Stomach smooth muscle (tissue), 2 donors: ENCODE measurements around the gene PTGR2.
"Not testable (repeated sequence)": the region's sequence is repeated elsewhere in the genome, so short reads cannot be mapped to it uniquely, and the experiment has no call there.

Source experiments
- H3K27ac ChIP-seq: one replicate; pipeline ENCODE4 v1.7.0; 2013; ENCODE audit warnings: mild to moderate bottlenecking, low read length, inconsistent platforms
- H3K27me3 ChIP-seq, 2 donors: one replicate each; pipeline ENCODE4 v1.7.0; 2013; ENCODE audit warnings: low read length in 2 of 2; ENCODE audit not compliant: insufficient read depth in 2 of 2, control insufficient read depth in 1 of 2
- H3K36me3 ChIP-seq, 2 donors: one replicate each; pipeline ENCODE4 v1.7.0; 2013; ENCODE audit warnings: low read length in 2 of 2; ENCODE audit not compliant: control insufficient read depth in 2 of 2, insufficient read depth in 2 of 2
- H3K4me1 ChIP-seq: one replicate; pipeline ENCODE4 v1.7.0; 2013; ENCODE audit warnings: low read length; ENCODE audit not compliant: control insufficient read depth, insufficient read depth
- H3K4me3 ChIP-seq, 2 donors: one replicate each; pipeline ENCODE4 v1.7.0; 2013; ENCODE audit warnings: low read length in 2 of 2
- H3K9ac ChIP-seq, 2 donors: one replicate each; pipeline ENCODE4 v1.7.0; 2013; ENCODE audit warnings: low read length in 2 of 2, mild to moderate bottlenecking in 1 of 2
- H3K9me3 ChIP-seq, 2 donors: one replicate each; pipeline ENCODE4 v1.7.0; 2013; ENCODE audit warnings: low read length in 2 of 2; ENCODE audit not compliant: control insufficient read depth in 2 of 2
- donor health status: healthy.
- donor health status: Pancreatic carcinoma.

The PTGR2 gene

DNA sequence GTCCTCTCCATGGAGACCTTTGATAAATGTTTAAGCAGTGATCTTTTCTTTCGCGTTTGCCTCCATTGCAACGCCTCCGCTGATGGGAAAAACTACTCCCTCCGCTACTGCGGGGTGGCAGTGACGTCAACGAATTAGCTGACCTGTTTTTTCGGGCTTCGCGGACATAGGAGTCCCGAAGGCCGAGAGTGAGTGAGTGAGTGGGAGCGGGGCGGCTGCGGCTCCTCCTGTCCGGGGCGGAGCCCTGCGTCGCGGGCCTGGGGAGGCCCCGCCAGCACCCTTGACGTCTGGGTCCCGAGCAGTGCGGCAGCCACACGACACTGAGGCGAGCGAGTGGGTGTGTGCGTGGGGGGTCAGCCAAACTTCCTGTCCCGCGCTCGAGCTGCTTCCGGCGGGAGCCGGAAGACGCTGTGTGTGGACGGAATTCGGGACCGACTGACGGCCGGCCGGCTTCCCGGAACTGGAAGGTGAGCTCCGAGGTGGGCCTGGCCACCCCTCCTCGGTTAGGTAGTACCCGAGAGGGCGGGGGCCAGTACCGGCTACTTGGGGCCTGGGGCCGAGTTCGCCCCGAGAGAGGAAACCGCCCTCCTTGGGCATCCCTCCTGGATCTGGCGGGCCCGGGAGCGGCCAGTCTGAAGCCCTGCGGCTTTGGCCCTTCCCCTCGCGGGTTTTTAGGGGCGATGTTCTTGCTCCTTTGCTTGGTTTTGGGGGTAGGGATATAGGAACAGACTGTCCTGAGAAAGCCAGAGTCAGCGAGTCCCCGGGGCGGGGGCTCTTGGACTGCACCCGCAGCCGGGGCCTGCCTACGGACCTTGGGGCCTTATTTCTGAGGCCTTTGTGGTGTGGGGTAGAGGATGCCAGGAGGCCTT lies 35.1 kb downstream of the PTGR2 start, which contains the start of gene ZNF410:
Gene ZNF410, plus strand, starts transcription at position 411 of the 869 bp plus-strand sequence. CDS start 5,317 bp downstream, outside the sequence.
- Histone ChIP-seq H3K4me3 (peak within 1 kb of the TSS; percentile 87 to 92), H3K4me1 (peaks cover 2% of the 10 kb centered on the region), H3K36me3 (peaks cover 3% of the 10 kb centered on the region in 2 donors), H3K9ac (peak within 1 kb of the TSS; percentile 96 to 99), H3K9me3 (no peaks in the 10 kb centered on the region), H3K27ac (peak within 1 kb of the TSS; percentile 97), H3K27me3 (no peaks in the 10 kb centered on the region)

DNA sequence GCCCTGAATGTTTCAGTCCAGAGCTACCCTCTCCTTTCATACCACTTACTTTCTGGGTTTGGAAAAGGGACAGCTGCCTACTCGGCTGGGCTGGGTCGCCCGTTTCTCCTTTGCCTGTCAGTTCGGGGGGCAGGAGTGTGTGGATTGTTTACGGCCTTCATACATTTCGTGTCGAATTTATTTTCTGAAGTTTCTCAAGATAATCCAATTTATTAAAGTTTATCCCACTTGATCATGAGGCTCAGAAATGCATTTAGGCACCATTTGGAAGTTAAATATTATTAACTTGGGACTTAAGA lies 35.6 kb downstream of the PTGR2 start:
- Histone ChIP-seq H3K27me3 (no peaks in the 10 kb centered on the region), H3K9me3 (no peaks in the 10 kb centered on the region), H3K9ac (peak overlapping the region; percentile 96 to 99), H3K27ac (peak overlapping the region; percentile 97), H3K36me3 (peaks cover 2 to 3% of the 10 kb centered on the region in 2 donors), H3K4me3 (peak overlapping the region; percentile 87 to 92), H3K4me1 (peaks cover 2% of the 10 kb centered on the region)

- H3K9me3 ChIP-seq, result no peaks in the 10 kb centered on the region
- H3K4me1 ChIP-seq, result peaks cover 2% of the 10 kb centered on the region
- H3K36me3 ChIP-seq, result peaks cover 2 to 3% of the 10 kb centered on the region in 2 donors
- peak overlapping the region in 1 of 2 donors; percentile 96 for H3K9ac ChIP-seq
- H3K27me3 ChIP-seq, result no peaks in the 10 kb centered on the region
- H3K4me3 ChIP-seq, result peak overlapping the region; percentile 87 to 92
- H3K27ac ChIP-seq, result no peak overlapping the region
Observed at GRCh38 chr14:73887694-73888459, 36.2 kb downstream of the PTGR2 start.

DNA sequence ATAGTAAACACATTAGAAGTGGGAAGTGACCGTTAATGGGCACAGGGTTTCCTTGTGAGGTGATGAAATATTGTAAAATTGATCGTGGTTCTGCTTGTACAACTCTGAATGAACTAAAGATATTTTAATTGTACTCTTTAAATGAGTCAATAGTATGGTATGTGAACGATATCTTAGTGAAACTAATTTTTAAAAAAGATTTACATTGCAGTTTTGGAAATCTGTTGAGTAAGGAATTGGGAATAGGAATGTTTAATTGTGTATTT lies 36.8 kb downstream of the PTGR2 start:
- peaks cover 2% of the 10 kb centered on the region for H3K4me1 ChIP-seq
- H3K36me3 ChIP-seq, result peaks cover 3 to 4% of the 10 kb centered on the region in 2 donors
- H3K27ac ChIP-seq, result no peak overlapping the region
- H3K4me3 ChIP-seq, result no peak overlapping the region
- H3K9me3 ChIP-seq, result no peaks in the 10 kb centered on the region
- no peak overlapping the region for H3K9ac ChIP-seq
- no peaks in the 10 kb centered on the region for H3K27me3 ChIP-seq

DNA sequence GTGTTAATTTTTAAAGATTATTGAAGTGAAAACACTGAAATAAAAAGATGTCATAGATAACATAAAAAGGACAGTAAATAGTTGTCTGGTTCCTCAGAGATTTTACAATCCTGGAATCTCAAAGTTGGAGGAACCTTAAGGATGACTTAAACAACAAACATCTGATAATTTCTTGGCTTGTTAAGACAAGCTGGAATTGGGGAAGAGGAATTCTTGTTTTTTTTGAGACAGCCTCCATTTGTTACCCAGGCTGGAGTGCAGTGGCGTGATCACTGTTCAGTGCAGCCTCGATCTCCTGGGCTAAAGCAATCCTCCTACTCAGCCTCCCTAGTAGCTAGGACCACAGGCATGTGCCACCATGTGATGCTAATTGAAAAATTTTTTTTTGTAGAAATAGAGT lies 37.3 kb downstream of the PTGR2 start:
- Histone ChIP-seq H3K9ac (no peak overlapping the region), H3K36me3 (peaks cover 7 to 8% of the 10 kb centered on the region in 2 donors), H3K27ac (no peak overlapping the region), H3K9me3 (no peaks in the 10 kb centered on the region), H3K4me3 (no peak overlapping the region), H3K4me1 (peaks cover 2% of the 10 kb centered on the region), H3K27me3 (no peaks in the 10 kb centered on the region)

GRCh38 chr14:73889376-73889775 lies 37.7 kb downstream of the PTGR2 start:
- peaks cover 11% of the 10 kb centered on the region in 2 donors for H3K36me3 ChIP-seq
- no peaks in the 10 kb centered on the region for H3K9me3 ChIP-seq
- H3K27me3 ChIP-seq, result no peaks in the 10 kb centered on the region
- H3K4me3 ChIP-seq, result no peak overlapping the region
- H3K4me1 ChIP-seq, result peaks cover 2% of the 10 kb centered on the region
- H3K27ac ChIP-seq, result no peak overlapping the region
- H3K9ac ChIP-seq, result no peak overlapping the region

DNA sequence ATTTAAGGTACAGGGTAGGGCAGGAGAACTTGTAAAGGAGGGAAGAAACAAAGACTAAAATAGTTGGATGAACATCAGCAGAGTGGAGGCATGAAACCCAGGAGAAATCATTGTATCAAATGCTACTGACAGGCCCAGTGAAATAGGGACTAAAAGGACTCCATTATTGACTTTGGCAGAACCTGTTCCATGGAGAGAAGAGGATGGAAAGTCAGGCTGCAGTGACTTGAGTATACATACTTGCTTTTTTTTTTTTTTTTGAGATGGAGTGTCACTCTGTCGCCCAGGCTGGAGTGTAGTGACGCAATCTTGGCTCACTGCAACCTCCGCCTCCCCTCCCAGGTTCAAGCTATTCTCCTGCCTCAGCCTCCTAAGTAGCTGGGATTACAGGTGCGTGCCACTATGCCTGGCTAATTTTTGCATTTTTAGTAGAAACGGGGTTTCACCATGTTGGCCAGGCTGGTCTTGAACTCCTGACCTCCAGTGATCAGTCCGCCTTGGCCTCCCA lies 42.6 kb downstream of the PTGR2 start:
- H3K27me3 ChIP-seq, H3K9ac ChIP-seq, H3K4me3 ChIP-seq, H3K9me3 ChIP-seq, H3K27ac ChIP-seq, H3K4me1 ChIP-seq: not testable (repeated sequence)
- H3K36me3 ChIP-seq, result peaks cover 35 to 37% of the 10 kb centered on the region in 2 donors

DNA sequence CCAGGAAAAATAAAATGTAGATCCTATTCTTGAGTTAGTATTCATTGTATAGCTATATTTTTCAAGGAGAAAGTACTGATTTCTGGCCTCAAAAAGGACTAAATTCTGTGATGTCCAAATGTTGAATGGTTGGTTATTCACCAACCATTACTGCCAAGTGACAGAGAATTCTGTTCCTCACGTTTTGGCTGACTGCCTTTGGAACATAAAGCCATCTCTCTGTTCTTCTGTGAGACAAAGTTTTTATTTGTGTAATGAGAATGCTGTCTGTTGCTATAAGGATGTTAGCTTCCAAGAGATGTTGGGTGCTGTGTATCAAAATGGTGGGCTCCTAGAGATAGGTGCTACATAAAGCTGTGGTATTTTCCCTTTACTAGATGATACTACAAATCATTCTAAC lies 44.3 kb downstream of the PTGR2 start:
- H3K36me3 ChIP-seq, result peaks cover 37 to 43% of the 10 kb centered on the region in 2 donors
- no peak overlapping the region for H3K4me3 ChIP-seq
- no peaks in the 10 kb centered on the region for H3K9me3 ChIP-seq
- no peak overlapping the region for H3K9ac ChIP-seq
- no peak overlapping the region for H3K27ac ChIP-seq
- H3K4me1 ChIP-seq, result peaks cover 3% of the 10 kb centered on the region
- H3K27me3 ChIP-seq, result no peaks in the 10 kb centered on the region

DNA sequence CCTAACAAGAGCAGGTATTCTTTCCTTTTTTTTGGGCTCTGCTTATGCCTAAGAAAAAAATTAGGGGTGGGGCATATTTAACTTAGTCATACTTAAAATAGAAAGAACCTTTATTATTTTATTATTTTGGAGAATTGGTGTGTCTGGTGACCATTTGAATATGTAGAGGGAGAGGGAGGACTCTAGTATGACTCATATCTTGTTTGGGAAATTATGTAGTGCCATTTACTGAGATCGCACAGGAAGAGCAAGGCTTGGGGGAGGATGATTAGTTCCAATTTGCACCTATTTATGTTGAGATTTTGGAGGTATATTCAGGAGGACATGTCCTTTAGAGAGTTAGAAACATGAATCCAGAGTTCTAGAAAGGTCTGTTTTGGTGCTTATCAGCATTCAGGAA lies 44.9 kb downstream of the PTGR2 start:
- Histone ChIP-seq H3K4me1 (peaks cover 3% of the 10 kb centered on the region), H3K36me3 (peaks cover 35 to 42% of the 10 kb centered on the region in 2 donors), H3K9ac (no peak overlapping the region), H3K27me3 (no peaks in the 10 kb centered on the region), H3K27ac (no peak overlapping the region), H3K4me3 (no peak overlapping the region), H3K9me3 (no peaks in the 10 kb centered on the region)

DNA sequence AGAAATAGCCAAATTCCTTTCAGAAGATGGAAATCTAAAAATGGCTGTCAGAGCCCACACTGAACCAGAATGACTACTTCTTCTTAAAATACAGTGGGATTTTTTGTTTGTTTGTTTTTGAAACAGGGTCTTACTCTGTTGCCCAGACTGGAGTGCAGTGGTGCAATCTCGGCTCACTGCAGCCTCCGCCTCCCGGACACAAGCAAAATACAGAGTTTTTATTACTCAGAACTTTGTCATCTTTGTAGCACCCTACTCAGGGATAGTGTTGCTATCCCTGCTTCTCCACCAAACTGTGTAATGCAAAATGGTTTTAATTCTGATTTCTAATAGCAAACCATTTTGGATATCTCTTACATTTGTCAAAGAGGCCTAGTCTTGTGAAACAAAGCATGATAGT lies 51.4 kb downstream of the PTGR2 start:
- Histone ChIP-seq H3K36me3 (peaks cover 37 to 43% of the 10 kb centered on the region in 2 donors), H3K4me1 (peaks cover 3% of the 10 kb centered on the region), H3K9me3 (no peaks in the 10 kb centered on the region), H3K27ac (no peak overlapping the region), H3K4me3 (no peak overlapping the region), H3K27me3 (no peaks in the 10 kb centered on the region), H3K9ac (no peak overlapping the region)
